Fibroblast of lung (primary cell): Measurements from ENCODE around the gene MCCC2. TPM values are rescaled to one million over a fixed set of nuclear protein-coding genes. Genes with fewer than 3 reads are reported as not detected.
"Not testable (repeated sequence)": the region's sequence is repeated elsewhere in the genome, so short reads cannot be mapped to it uniquely, and the experiment has no call there.

Source experiments
- DNase-seq, 2 donors: peaks; one replicate each; pipeline versions ENCODE4 v3.0.0 to v3.0.0-alpha.2; 2010; ENCODE audit warnings: low read depth in 2 of 2
- H2AFZ ChIP-seq: 2 replicates; pipeline ENCODE4 v1.5.1; 2012; ENCODE audit warnings: low read length, control low read depth, inconsistent platforms
- H3K27ac ChIP-seq: 2 replicates; pipeline ENCODE4 v1.5.1; 2011; ENCODE audit warnings: low read length, control low read depth; ENCODE audit not compliant: insufficient read depth
- H3K27me3 ChIP-seq: 2 replicates; pipeline ENCODE4 v1.5.1; 2011; ENCODE audit warnings: mild to moderate bottlenecking, low read length; ENCODE audit not compliant: control insufficient read depth, insufficient read depth
- H3K36me3 ChIP-seq: 2 replicates; pipeline ENCODE4 v1.5.1; 2011; ENCODE audit warnings: low read length; ENCODE audit not compliant: control insufficient read depth, insufficient read depth
- H3K4me1 ChIP-seq: 2 replicates; pipeline ENCODE4 v1.5.1; 2011; ENCODE audit warnings: low read length; ENCODE audit not compliant: control insufficient read depth, insufficient read depth; ENCODE audit errors: extremely low read depth
- H3K4me2 ChIP-seq: 2 replicates; pipeline ENCODE4 v1.5.1; 2011; ENCODE audit warnings: low read length, control low read depth; ENCODE audit not compliant: insufficient read depth; ENCODE audit errors: extremely low read depth
- H3K4me3 ChIP-seq, 4 experiments: fragments of 200-600 bp in 1 of 4; sonication (generic) in 1 of 4; replicated peaks in 1 of 4; 2 replicates each; pipeline ENCODE4 v1.5.1; 2011 to 2016; ENCODE audit warnings: low read length in 4 of 4, low read depth in 3 of 4, mild to moderate bottlenecking in 3 of 4, control low read depth in 2 of 4, inconsistent platforms in 1 of 4, mixed read lengths in 1 of 4; ENCODE audit not compliant: insufficient read depth in 1 of 4; ENCODE audit errors: control extremely low read depth in 1 of 4
- H3K79me2 ChIP-seq: 2 replicates; pipeline ENCODE4 v1.5.1; 2012; ENCODE audit warnings: mild to moderate bottlenecking, low read length, inconsistent platforms; ENCODE audit not compliant: control insufficient read depth, insufficient read depth
- H3K9ac ChIP-seq: 2 replicates; pipeline ENCODE4 v1.5.1; 2011; ENCODE audit warnings: mild to moderate bottlenecking, low read length, control low read depth; ENCODE audit not compliant: insufficient read depth
- H3K9me3 ChIP-seq: 2 replicates; pipeline ENCODE4 v1.5.1; 2012; ENCODE audit warnings: low read depth, low read length; ENCODE audit not compliant: control insufficient read depth, insufficient read depth
- H4K20me1 ChIP-seq: 2 replicates; pipeline ENCODE4 v1.5.1; 2011; ENCODE audit warnings: low read length; ENCODE audit not compliant: control insufficient read depth, insufficient read depth; ENCODE audit errors: extremely low read depth
- CTCF ChIP-seq, 2 donors: IDR thresholded peaks in 1 of 2; conservative IDR thresholded peaks in 1 of 2; 1 replicate in 1 of 2; 2 replicates in 1 of 2; pipeline ENCODE4 v1.5.1; 2011 to 2012; ENCODE audit warnings: low read length in 2 of 2, control low read depth in 1 of 2, inconsistent platforms in 1 of 2, low read depth in 1 of 2, mild to moderate bottlenecking in 1 of 2
- EZH2 ChIP-seq: IDR thresholded peaks from 2 replicates; pipeline ENCODE4 v1.5.1; 2012; ENCODE audit warnings: low read length, control low read depth, mild to moderate bottlenecking; ENCODE audit errors: missing control alignments
- polyA plus RNA-seq, 2 donors: library from polyadenylated mRNA; depleted of rRNA in 1 of 2; stranded (reverse) in 1 of 2; unstranded in 1 of 2; fragments of >200 nt; gene quantifications; 2 replicates each; pipeline ENCODE4 v1.2.1, GENCODE V29; 2011 to 2012; ENCODE audit warnings: missing spikeins in 1 of 2
- total RNA-seq: library from RNA; depleted of rRNA; stranded (reverse); fragments of >200 nt; gene quantifications from 2 replicates; pipeline ENCODE4 v1.2.1, GENCODE V29; 2014

Gene MCCC2
- total and polyA plus RNA-seq, 2 donors (not counting 1 experiment from before 2014, with no cell fraction given): 16.2 to 25.6 TPM

GRCh38 chr5:71563161-71563560, 24.0 kb upstream of the MCCC2 start:
- no peak overlapping the region for H3K4me2 ChIP-seq
- no peak overlapping the region for H3K9ac ChIP-seq
- H3K27me3 ChIP-seq: no peaks in the 10 kb centered on the region
- DNase-seq: no peak
- H2AFZ ChIP-seq: no peak overlapping the region
- H3K36me3 ChIP-seq: peaks cover 4% of the 10 kb centered on the region
- TF ChIP-seq EZH2: no peak
- no peak for TF ChIP-seq CTCF (conservative IDR thresholded peaks at IDR 0.05 in 1 of 2, IDR thresholded peaks at IDR 0.05 in 1 of 2; ENCODE audit: low read depth in 1 of 2, low read length in 2 of 2)
- no peak overlapping the region for H3K4me3 ChIP-seq
- H4K20me1 ChIP-seq: no peaks in the 10 kb centered on the region
- H3K4me1 ChIP-seq: no peaks in the 10 kb centered on the region
- H3K79me2 ChIP-seq: no peaks in the 10 kb centered on the region
- H3K27ac ChIP-seq: no peak overlapping the region
- H3K9me3 ChIP-seq: no peaks in the 10 kb centered on the region

- Histone ChIP-seq H3K9me3 (no peaks in the 10 kb centered on the region), H3K4me1 (no peaks in the 10 kb centered on the region), H3K4me3 (no peak overlapping the region), H2AFZ (no peak overlapping the region), H3K27me3 (no peaks in the 10 kb centered on the region), H3K79me2 (no peaks in the 10 kb centered on the region), H3K9ac (no peak overlapping the region), H3K4me2 (no peak overlapping the region), H4K20me1 (no peaks in the 10 kb centered on the region), H3K36me3 (peaks cover 4% of the 10 kb centered on the region), H3K27ac (no peak overlapping the region)
- no peak for DNase-seq
- TF ChIP-seq CTCF (conservative IDR thresholded peaks at IDR 0.05 in 1 of 2, IDR thresholded peaks at IDR 0.05 in 1 of 2; ENCODE audit: low read depth in 1 of 2, low read length in 2 of 2) (no peak), EZH2 (no peak)
Observed at GRCh38 chr5:71564895-71565294, 22.2 kb upstream of the MCCC2 start.

- H2AFZ ChIP-seq: no peak overlapping the region
- TF ChIP-seq CTCF (conservative IDR thresholded peaks at IDR 0.05 in 1 of 2, IDR thresholded peaks at IDR 0.05 in 1 of 2; ENCODE audit: low read depth in 1 of 2, low read length in 2 of 2) (no peak), EZH2 (no peak)
- no peak overlapping the region for H3K9ac ChIP-seq
- no peak for DNase-seq
- no peaks in the 10 kb centered on the region for H4K20me1 ChIP-seq
- no peaks in the 10 kb centered on the region for H3K9me3 ChIP-seq
- no peak overlapping the region for H3K27ac ChIP-seq
- H3K79me2 ChIP-seq: no peaks in the 10 kb centered on the region
- H3K4me2 ChIP-seq: no peak overlapping the region
- no peaks in the 10 kb centered on the region for H3K4me1 ChIP-seq
- H3K27me3 ChIP-seq: no peaks in the 10 kb centered on the region
- H3K4me3 ChIP-seq: no peak overlapping the region
- H3K36me3 ChIP-seq: peaks cover 2% of the 10 kb centered on the region
Observed at GRCh38 chr5:71569748-71570509, 17.2 kb upstream of the MCCC2 start.

- not testable (repeated sequence) for H4K20me1 ChIP-seq, H3K4me2 ChIP-seq, DNase-seq, H3K9me3 ChIP-seq, H3K79me2 ChIP-seq, H3K9ac ChIP-seq, H3K4me3 ChIP-seq, H3K27ac ChIP-seq, H3K27me3 ChIP-seq, H3K36me3 ChIP-seq, H2AFZ ChIP-seq, H3K4me1 ChIP-seq
Observed at GRCh38 chr5:71571811-71572210, 15.3 kb upstream of the MCCC2 start.
